HFFc6 (cell line): ENCODE measurements around the gene SERPINB6. TPM values are rescaled to one million over a fixed set of nuclear protein-coding genes. Genes with fewer than 3 reads are reported as not detected.

Experiments
- DNase-seq: peaks from one replicate; pipeline ENCODE4 v3.0.0-alpha.2; 2018
- H3K27ac Mint-ChIP-seq: 2 replicates; pipeline ENCODE4 v1.8.0; 2020; ENCODE audit warnings: mild to moderate bottlenecking, mixed read lengths
- H3K27me3 Mint-ChIP-seq: 2 replicates; pipeline ENCODE4 v1.8.0; 2021; ENCODE audit warnings: mild to moderate bottlenecking, moderate library complexity, mixed read lengths; ENCODE audit not compliant: insufficient read depth
- H3K36me3 Mint-ChIP-seq: 2 replicates; pipeline ENCODE4 v1.8.0; 2021; ENCODE audit warnings: low read depth, mixed read lengths
- H3K4me1 Mint-ChIP-seq: 2 replicates; pipeline ENCODE4 v1.8.0; 2020; ENCODE audit warnings: low read depth, mixed read lengths
- H3K4me3 Mint-ChIP-seq: 2 replicates; pipeline ENCODE4 v1.8.0; 2020; ENCODE audit warnings: mild to moderate bottlenecking, moderate library complexity, mixed read lengths
- H3K9me3 Mint-ChIP-seq: 2 replicates; pipeline ENCODE4 v1.8.0; 2020; ENCODE audit warnings: mild to moderate bottlenecking, mixed read lengths
- long read RNA-seq: library from polyadenylated mRNA; unstranded; transcript quantifications from one replicate; pipeline ENCODE4 v2.0.0, GENCODE V29; 2019
- total RNA-seq, 6 experiments: library from RNA; stranded (reverse); fragmentation: NEBNext Ultra II Directional; extraction: Animal tissue kit (Norgen Biotek cat#: 25700); gene quantifications; 2 replicates in 1 of 6; 3 replicates in 5 of 6; pipeline ENCODE4 v1.2.3, GENCODE V29; 2021
- TF ChIP-seq, protein P1 (sequence below): fragments of 200-600 bp; sonication (generic); IDR thresholded peaks from 2 replicates; pipeline ENCODE4 v1.5.0; 2021; ENCODE audit warnings: antibody characterized with exemption, mild to moderate bottlenecking

Gene SERPINB6
- 100 to 1,000 TPM; 109 to 142 (median 134) TPM for total RNA-seq
- long read RNA-seq, transcript SERPINB6-206 (7 exons, 1,375 nt) = minor isoform, 12 of 123 reads
- long read RNA-seq, transcript SERPINB6-205 (7 exons, 1,315 nt) = major isoform, 70 of 123 reads
- long read RNA-seq, transcript SERPINB6-210 (7 exons, 1,638 nt) = minor isoform, 23 of 123 reads
- long read RNA-seq, partial matches to known transcripts = 5 of 123 reads
- long read RNA-seq, other reads (novel, unspliced or antisense) = 7 of 123 reads

DNA sequence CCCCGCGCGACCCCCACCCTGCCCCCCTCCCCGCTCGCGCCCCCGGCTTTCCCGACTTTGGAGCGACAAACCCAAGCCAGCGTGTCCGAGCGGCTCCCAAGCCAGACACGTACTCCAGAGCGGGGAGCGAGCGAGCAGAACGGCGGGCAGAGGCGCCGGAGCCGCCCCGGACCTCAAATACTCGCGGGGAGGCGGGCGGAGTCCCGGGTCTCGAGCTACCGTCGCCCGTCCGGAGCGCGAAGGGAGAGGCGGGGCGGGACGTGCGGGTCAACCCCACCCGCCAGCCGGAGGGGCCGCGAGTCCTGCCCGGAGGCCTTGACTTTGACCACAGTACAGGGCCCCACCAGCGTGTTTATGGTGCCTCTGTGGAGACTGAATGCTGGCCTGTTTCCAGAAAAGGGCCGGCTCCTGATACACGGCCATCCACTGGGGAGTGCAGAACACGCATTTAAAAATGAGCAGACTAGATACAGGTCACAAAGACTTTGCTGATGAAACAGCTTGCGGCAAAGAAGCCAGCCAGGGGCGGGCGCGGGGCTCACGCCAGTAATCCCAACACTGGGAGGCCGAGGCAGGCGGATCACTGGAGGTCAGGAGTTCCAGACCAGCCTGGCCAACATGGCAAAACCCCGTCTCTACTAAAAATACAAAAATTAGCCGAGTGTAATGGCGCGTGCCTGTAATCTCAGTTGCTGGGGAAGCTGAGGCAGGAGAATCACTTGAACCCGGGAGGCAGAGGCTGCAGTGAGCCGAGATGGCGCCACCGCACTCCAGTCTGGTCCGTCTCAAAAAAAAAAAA, at the start of gene SERPINB6:
TSS of gene SERPINB6 (minus strand) at position 148 of the 799 bp plus-strand sequence. CDS start 12,235 bp downstream, outside the sequence.
- peak within 1 kb of the TSS; percentile 96 for H3K27ac Mint-ChIP-seq
- peaks cover 1% of the 10 kb centered on the region; the same call in 1 of the 2 replicates for H3K27me3 Mint-ChIP-seq
- DNase-seq = peak; percentile 74
- peak within 1 kb of the TSS; percentile 93 for H3K4me3 Mint-ChIP-seq
- H3K9me3 Mint-ChIP-seq = no peaks in the 10 kb centered on the region
- TF ChIP-seq, protein P1, sequence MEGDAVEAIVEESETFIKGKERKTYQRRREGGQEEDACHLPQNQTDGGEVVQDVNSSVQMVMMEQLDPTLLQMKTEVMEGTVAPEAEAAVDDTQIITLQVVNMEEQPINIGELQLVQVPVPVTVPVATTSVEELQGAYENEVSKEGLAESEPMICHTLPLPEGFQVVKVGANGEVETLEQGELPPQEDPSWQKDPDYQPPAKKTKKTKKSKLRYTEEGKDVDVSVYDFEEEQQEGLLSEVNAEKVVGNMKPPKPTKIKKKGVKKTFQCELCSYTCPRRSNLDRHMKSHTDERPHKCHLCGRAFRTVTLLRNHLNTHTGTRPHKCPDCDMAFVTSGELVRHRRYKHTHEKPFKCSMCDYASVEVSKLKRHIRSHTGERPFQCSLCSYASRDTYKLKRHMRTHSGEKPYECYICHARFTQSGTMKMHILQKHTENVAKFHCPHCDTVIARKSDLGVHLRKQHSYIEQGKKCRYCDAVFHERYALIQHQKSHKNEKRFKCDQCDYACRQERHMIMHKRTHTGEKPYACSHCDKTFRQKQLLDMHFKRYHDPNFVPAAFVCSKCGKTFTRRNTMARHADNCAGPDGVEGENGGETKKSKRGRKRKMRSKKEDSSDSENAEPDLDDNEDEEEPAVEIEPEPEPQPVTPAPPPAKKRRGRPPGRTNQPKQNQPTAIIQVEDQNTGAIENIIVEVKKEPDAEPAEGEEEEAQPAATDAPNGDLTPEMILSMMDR = no peak
- peaks cover 76% of the 10 kb centered on the region for H3K4me1 Mint-ChIP-seq
- peaks cover 7% of the 10 kb centered on the region for H3K36me3 Mint-ChIP-seq

- H3K27ac Mint-ChIP-seq = no peak overlapping the region
- H3K4me3 Mint-ChIP-seq = no peak overlapping the region
- TF ChIP-seq, protein P1 = no peak
- DNase-seq = no peak
- peaks cover 8% of the 10 kb centered on the region for H3K9me3 Mint-ChIP-seq
- H3K27me3 Mint-ChIP-seq = peaks cover 1% of the 10 kb centered on the region; the same call in 1 of the 2 replicates
- peaks cover 22% of the 10 kb centered on the region for H3K4me1 Mint-ChIP-seq
- peaks cover 37% of the 10 kb centered on the region for H3K36me3 Mint-ChIP-seq
Observed at GRCh38 chr6:3019749-3020320, 48.5 kb upstream of the SERPINB6 start.

- no peak overlapping the region for H3K27ac Mint-ChIP-seq
- DNase-seq = no peak
- no peak overlapping the region for H3K4me3 Mint-ChIP-seq
- H3K36me3 Mint-ChIP-seq = peaks cover 37% of the 10 kb centered on the region
- TF ChIP-seq, protein P1 = no peak
- H3K27me3 Mint-ChIP-seq = peaks cover 1% of the 10 kb centered on the region; the same call in 1 of the 2 replicates
- H3K9me3 Mint-ChIP-seq = peaks cover 8% of the 10 kb centered on the region
- H3K4me1 Mint-ChIP-seq = peaks cover 15% of the 10 kb centered on the region
Observed at GRCh38 chr6:3019065-3019464, 47.7 kb upstream of the SERPINB6 start.

DNA sequence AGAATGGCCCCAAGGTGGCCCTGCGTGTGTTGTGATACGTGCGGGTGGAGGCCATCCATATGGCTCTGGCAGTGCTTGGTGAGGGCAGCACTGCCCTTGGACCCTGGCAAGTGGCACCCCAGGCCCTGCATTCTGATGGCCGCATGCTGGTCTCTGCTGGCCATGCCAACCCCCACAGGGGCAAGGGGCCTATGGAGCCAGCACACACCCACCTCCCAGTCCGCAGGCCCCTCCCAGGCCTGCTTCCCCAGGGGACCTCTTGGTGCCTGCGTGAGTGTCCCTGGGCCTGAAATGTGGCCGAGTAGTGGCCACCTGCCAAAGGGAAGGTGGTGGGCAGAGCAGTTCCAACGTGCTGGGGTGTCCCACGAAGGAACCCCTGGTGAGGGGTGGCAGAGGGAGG, 45.9 kb upstream of the SERPINB6 start:
- Mint-ChIP-seq H3K36me3 (peaks cover 33% of the 10 kb centered on the region), H3K9me3 (peaks cover under 1% of the 10 kb centered on the region; the same call in 1 of the 2 replicates), H3K27ac (no peak overlapping the region), H3K4me3 (no peak overlapping the region), H3K4me1 (peaks cover 11% of the 10 kb centered on the region), H3K27me3 (no peaks in the 10 kb centered on the region)
- TF ChIP-seq, protein P1 = no peak
- no peak for DNase-seq

DNA sequence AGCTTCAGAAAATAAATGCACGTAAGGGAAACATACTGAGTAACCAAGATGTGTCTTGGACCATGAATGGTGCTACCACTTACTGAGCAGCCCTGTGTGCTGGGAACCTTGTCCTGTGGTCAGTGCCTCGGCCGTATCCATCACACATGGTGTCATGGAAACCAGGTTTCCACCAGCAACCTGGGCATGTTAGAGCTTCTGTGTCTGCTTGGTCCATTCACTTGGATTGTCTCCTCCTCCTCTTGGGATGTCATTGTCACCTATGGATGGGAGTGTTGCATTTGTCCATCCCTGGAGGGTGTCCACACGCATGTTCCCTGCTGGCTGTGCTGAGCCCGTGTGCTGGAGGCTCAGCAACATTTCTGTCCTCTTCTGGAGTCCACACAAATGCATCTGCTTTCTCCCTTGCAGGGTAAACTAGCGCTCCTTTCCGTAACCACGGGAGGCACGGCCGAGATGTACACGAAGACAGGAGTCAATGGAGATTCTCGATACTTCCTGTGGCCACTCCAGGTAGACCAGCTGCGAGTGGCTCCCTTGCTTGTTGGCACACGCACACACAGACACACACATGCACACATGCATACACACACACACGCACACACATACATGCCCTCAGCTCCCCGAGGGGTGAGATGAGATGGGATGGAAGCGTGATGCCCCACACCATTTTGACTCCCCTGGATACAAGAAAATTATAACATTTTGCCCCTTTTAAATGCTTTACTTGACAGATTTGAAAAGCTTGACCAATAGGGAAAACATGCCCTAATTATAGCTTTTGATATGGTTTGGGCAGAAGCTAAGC, 45.3 kb upstream of the SERPINB6 start:
- peaks cover 11% of the 10 kb centered on the region for H3K4me1 Mint-ChIP-seq
- peaks cover 6% of the 10 kb centered on the region; the same call in 1 of the 2 replicates for H3K9me3 Mint-ChIP-seq
- no peak for DNase-seq
- no peak overlapping the region for H3K4me3 Mint-ChIP-seq
- TF ChIP-seq, protein P1 = no peak
- no peaks in the 10 kb centered on the region for H3K27me3 Mint-ChIP-seq
- no peak overlapping the region for H3K27ac Mint-ChIP-seq
- H3K36me3 Mint-ChIP-seq = peaks cover 40% of the 10 kb centered on the region
